Right cardiac atrium (tissue), 5 donors: ENCODE results near the gene SLC29A2. TPM values are rescaled to one million over a fixed set of nuclear protein-coding genes. Genes with fewer than 3 reads are reported as not detected.

Experiments used
- ATAC-seq, 2 donors: fragments of 200-7000 bp; cut with Tn5 transposase; one replicate each; pipeline versions ENCODE4 v1.8.0 to v1.9.1; 2020; ENCODE audit warnings: moderate library complexity in 2 of 2, mild to moderate bottlenecking in 1 of 2
- DNase-seq, 3 donors: peaks; one replicate each; pipeline ENCODE4 v3.0.0-alpha.2; 2020
- H3K27ac ChIP-seq: one replicate; pipeline ENCODE4 v1.5.1; 2013; ENCODE audit warnings: mild to moderate bottlenecking, low read length, control low read depth, moderate library complexity
- H3K27me3 ChIP-seq: one replicate; pipeline ENCODE4 v1.6.1; 2013; ENCODE audit not compliant: control insufficient read depth, insufficient read depth
- H3K4me1 ChIP-seq: one replicate; pipeline ENCODE4 v1.6.1; 2013; ENCODE audit warnings: low read length; ENCODE audit not compliant: control insufficient read depth, insufficient read depth
- H3K4me3 ChIP-seq: one replicate; pipeline ENCODE4 v1.5.1; 2013; ENCODE audit warnings: low read length, control low read depth
- H3K9me3 ChIP-seq: one replicate; pipeline ENCODE4 v1.6.1; 2013; ENCODE audit warnings: low read length; ENCODE audit not compliant: control insufficient read depth
- WGBS: extraction: QIAGEN DNeasy Blood & Tissue Kit; methylation state at CpG from one replicate; pipeline ENCODE4 v1.1.7; 2013; 5-methylcytosine and 5-hydroxymethylcytosine counted together
- intact Hi-C, 4 donors: fragments of 100-400 bp; cut with DNase I; formaldehyde crosslinking; loops; one replicate each; pipeline versions ENCODE4 v1.11.0 to v1.14.0; 2022 to 2023
- polyA plus RNA-seq: library from polyadenylated mRNA; stranded (reverse); fragments of 200-250 nt; gene quantifications from one replicate; pipeline ENCODE4 v1.2.3, GENCODE V29; 2013
- total RNA-seq, 4 donors: library from RNA; stranded (reverse); fragmentation: NEBNext Ultra II Directional; extraction: Animal tissue kit (Norgen Biotek cat#: 25700); gene quantifications; one replicate each; pipeline ENCODE4 v1.2.1, GENCODE V29; 2021
- donor health status: healthy with polysubstance abuse.
- donor health status: DM: no; HTN: yes; CAD: no.
- donor health status: DM: no; HTN: no; CAD: no.
- donor health status: DM: no; HTN: yes; CAD: no; lungs with severe emphysema.
- donor health status: DM: yes; HTN: yes; CAD: no.

Gene SLC29A2
- total and polyA plus RNA-seq, 5 donors = 18.7 to 33.2 (median 28.2) TPM

DNA sequence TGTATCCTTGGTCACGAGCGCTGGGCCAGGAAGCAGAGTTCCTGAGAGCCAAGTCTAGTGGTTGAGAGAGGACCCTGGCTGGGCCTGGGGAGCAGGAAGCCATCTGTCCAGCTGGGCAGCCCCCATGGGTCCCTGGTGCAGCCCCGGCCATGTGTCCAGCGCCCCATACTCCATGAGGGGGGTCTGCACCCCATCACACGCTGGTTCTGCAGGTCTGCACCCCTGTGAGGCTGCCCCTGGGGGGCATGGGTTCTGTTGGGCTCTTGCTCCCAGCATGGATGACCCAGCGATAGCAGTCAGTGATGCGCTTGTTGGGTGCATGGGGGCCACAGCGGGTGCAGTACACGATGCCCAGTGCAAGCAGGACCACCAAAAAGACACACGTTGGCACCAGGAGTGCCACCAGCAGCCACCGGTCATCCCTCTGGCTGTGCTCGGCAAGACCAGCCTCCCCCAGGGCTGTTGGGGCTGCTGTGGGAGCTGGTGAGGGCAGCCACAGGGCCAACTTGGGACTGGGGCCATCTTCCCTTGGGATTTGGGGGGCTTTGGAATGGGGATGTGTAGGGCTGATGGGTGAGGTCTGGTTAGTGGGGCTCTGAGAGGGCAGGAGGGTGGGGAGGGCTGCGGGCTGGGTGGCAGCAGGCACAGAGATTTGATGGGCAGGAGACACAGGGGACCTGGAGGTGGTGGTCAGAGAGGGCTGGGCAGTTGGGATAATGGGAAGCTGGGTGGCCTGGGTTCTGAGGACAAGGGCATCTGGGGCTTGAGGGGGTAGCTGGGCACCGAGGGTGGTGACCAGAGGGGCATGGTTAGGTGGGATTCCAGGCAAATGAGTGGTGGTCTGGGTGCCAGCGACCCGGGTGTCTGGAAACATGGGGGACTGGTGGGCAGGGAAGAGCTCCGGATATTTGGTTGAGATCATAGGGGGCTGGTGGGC lies 56.7 kb downstream of the SLC29A2 start:
- no peaks in the 10 kb centered on the region for H3K9me3 ChIP-seq
- ATAC-seq = no peak
- peak in 2 of 3 donors; percentile 61 to 64 for DNase-seq
- intact Hi-C loops = loop anchor here in 3 of 4 donors (5.0 to 10.0 kb wide), 2 partner anchors 70 to 72 kb away; no protein-coding TSS in a partner anchor
- peaks cover 5% of the 10 kb centered on the region for H3K4me1 ChIP-seq
- WGBS = 79% methylated on average over 17 of the region's 17 CpGs
- H3K4me3 ChIP-seq = peak overlapping the region; percentile 1
- no peaks in the 10 kb centered on the region for H3K27me3 ChIP-seq
- H3K27ac ChIP-seq = no peak overlapping the region

DNA sequence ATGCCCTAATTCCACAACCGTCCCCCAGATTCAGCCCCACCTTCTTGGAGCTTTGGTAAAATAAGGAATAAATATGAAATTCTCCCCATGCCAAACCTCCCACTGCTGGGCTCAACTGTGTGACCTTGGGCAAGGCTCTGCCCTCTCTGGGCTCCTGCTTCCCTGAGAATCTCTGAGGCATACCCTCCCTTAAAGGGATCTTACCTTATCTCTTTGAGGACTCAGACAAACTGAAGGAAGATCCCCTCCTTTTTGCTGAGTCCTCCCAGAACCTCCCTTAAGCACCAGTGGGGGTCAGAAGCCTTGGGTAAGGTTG lies 57.4 kb downstream of the SLC29A2 start:
- Histone ChIP-seq H3K27me3 (no peaks in the 10 kb centered on the region), H3K27ac (peak overlapping the region; percentile 13), H3K4me3 (peak overlapping the region; percentile 1), H3K9me3 (no peaks in the 10 kb centered on the region), H3K4me1 (peaks cover 5% of the 10 kb centered on the region)
- WGBS = 74% methylated on average over 1 of the region's 1 CpG
- ATAC-seq = no peak
- DNase-seq = no peak
- intact Hi-C loops = loop anchor here in 3 of 4 donors (5.0 to 10.0 kb wide), 2 partner anchors 71 to 73 kb away; no protein-coding TSS in a partner anchor

DNA sequence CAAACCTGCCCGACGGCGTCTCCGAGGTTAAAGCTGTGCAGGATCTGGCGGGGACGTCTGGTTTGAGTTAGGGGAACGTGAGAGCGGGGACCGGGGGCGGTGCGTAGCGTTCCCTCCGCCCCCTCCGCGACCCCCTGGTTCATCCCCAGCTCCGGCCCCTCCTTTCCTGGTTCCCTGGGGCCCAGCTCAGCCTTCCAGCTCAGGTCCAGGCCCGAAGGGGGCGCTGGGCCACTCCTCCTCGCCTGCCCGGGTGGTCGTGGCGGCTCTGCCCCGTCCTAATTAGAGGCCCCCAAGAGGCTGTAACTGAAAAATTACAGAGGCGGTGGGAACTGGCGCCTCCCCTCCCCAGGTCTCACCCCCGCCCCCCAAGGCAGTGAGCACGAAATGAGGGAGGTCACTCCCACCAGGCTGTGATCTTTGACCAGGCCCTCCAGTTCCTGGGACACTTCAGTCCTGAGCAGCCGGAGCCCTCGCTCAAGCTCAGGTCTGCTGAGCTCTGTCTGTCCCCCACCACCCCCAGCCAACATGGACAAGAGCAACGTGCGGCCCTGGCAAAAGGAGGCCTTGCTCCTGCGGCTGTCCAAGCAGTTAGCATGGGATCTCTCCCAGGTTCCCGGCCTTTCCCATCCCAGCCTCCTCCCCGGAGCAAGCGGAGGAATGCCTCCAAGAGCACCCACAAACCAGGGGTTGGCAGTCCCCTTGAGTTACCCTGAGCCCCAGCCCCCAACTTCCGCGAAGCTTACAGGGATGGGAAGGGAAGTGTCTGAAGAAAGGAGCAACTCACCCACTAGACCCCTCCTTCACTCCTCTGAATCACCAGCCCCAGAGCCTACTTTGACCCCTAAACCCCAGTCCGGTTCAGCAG lies 58.0 kb downstream of the SLC29A2 start:
- Histone ChIP-seq H3K27me3 (no peaks in the 10 kb centered on the region), H3K4me1 (peaks cover 5% of the 10 kb centered on the region), H3K9me3 (no peaks in the 10 kb centered on the region), H3K27ac (peak overlapping the region; percentile 95), H3K4me3 (peak overlapping the region; percentile 48)
- WGBS = 32% methylated on average over 38 of the region's 38 CpGs
- no peak for ATAC-seq
- peak in 2 of 3 donors; percentile 58 to 82 for DNase-seq
- intact Hi-C loops = loop anchor here in 3 of 4 donors (2.0 to 10.0 kb wide), 3 partner anchors 15 to 74 kb away; no protein-coding TSS in a partner anchor

DNA sequence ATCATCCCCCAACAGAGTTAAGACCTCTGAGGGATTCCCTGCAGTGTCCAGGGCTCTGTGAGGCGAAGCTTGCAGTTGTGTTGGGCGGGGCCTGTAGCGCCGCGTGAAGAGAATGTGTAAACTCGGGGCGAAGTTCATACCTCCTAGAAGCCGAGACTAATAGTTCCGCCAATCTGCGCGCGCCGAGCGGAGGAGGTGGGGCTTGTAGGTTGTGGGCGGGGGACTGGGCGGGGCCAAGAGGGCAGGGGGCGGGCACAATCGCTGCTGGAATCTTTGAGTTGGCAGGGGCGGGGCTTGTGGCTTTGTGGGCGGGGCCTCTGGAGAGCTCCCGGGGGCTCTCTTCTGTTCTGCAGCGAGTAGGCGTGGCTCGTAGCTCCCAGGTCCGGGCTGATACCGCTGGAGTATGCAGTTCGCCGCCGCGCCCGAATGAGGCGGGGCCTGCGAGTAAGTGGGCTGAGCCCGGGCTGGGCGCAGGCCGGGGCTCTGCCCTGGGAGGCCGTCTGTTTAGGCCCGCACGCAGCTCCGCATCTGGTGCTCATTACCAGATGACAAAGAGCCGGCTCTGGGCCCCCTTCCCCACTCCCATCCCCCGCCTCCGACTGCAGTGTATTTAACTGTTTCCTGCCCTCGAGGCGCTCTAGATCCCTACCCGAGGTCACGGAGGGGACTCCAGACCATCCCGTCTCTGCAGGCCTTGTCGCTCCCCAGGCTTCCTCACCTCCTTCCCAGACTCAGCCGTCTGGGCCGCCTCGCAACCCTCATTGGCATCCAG lies 58.8 kb downstream of the SLC29A2 start:
- Histone ChIP-seq H3K27ac (peak overlapping the region; percentile 95), H3K27me3 (no peaks in the 10 kb centered on the region), H3K4me3 (peak overlapping the region; percentile 59), H3K9me3 (no peaks in the 10 kb centered on the region), H3K4me1 (peaks cover 2% of the 10 kb centered on the region)
- peak; percentile 92 to 93 for ATAC-seq
- intact Hi-C loops = loop anchor here in 3 of 4 donors (2.0 to 10.0 kb wide), 3 partner anchors 16 to 75 kb away; no protein-coding TSS in a partner anchor
- DNase-seq = peak; percentile 99 to 100 (median 100)
- WGBS = 1% methylated on average over 52 of the region's 52 CpGs

Other genes with a start within 250 kb of the SLC29A2 start
- gene KLC2, start 114.1 kb downstream of the SLC29A2 start, total RNA-seq = 10 to 100 TPM; 27.8 to 33.4 (median 30.6) TPM
- gene KLC2, start 114.1 kb downstream of the SLC29A2 start, polyA plus RNA-seq = 34.7 TPM
- 100 to 1,000 TPM; 114 to 129 (median 125) TPM for gene RAB1B, start 103.1 kb downstream of the SLC29A2 start, total RNA-seq
- gene RAB1B, start 103.1 kb downstream of the SLC29A2 start, polyA plus RNA-seq = 170 TPM
- gene CNIH2, start 93.6 kb downstream of the SLC29A2 start, total RNA-seq = under 1 TPM in 2 of 4 donors, not detected in 2; 0.25 to 0.47 TPM
- gene CNIH2, start 93.6 kb downstream of the SLC29A2 start, polyA plus RNA-seq = 0.23 TPM
- 10 to 100 TPM; 48.0 to 65.3 (median 50.5) TPM for gene YIF1A, start 82.6 kb downstream of the SLC29A2 start, total RNA-seq
- 56.1 TPM for gene YIF1A, start 82.6 kb downstream of the SLC29A2 start, polyA plus RNA-seq
- under 1 TPM; 0.20 to 0.31 (median 0.26) TPM for gene TMEM151A, start 79.9 kb downstream of the SLC29A2 start, total RNA-seq
- 0.45 TPM for gene TMEM151A, start 79.9 kb downstream of the SLC29A2 start, polyA plus RNA-seq
- 10 to 100 TPM; 10.5 to 22.9 (median 21.9) TPM for gene CD248, start 54.7 kb downstream of the SLC29A2 start, total RNA-seq
- 12.0 TPM for gene CD248, start 54.7 kb downstream of the SLC29A2 start, polyA plus RNA-seq
- gene RIN1, start 35.3 kb downstream of the SLC29A2 start, total RNA-seq = 1 to 10 TPM; 2.0 to 3.8 (median 2.2) TPM
- gene RIN1, start 35.3 kb downstream of the SLC29A2 start, polyA plus RNA-seq = 1.6 TPM
- 10 to 100 TPM; 12.7 to 19.8 (median 15.0) TPM for gene BRMS1, start 26.7 kb downstream of the SLC29A2 start, total RNA-seq
- gene BRMS1, start 26.7 kb downstream of the SLC29A2 start, polyA plus RNA-seq = 26.0 TPM
- 10 to 100 TPM; 43.9 to 67.1 (median 57.0) TPM for gene B4GAT1, start 24.1 kb downstream of the SLC29A2 start, total RNA-seq
- gene B4GAT1, start 24.1 kb downstream of the SLC29A2 start, polyA plus RNA-seq = 60.2 TPM
- under 1 TPM; 0.09 to 0.84 (median 0.14) TPM for gene NPAS4, start 49.3 kb upstream of the SLC29A2 start, total RNA-seq
- 0.84 TPM for gene NPAS4, start 49.3 kb upstream of the SLC29A2 start, polyA plus RNA-seq
- gene MRPL11, start 67.1 kb upstream of the SLC29A2 start, total RNA-seq = 10 to 100 TPM; 47.5 to 53.0 (median 50.1) TPM
- 62.6 TPM for gene MRPL11, start 67.1 kb upstream of the SLC29A2 start, polyA plus RNA-seq
- 10 to 100 TPM in 3 of 4 donors, 1 to 10 TPM in 1; 9.9 to 14.2 (median 12.8) TPM for gene PELI3, start 95.1 kb upstream of the SLC29A2 start, total RNA-seq
- 12.8 TPM for gene PELI3, start 95.1 kb upstream of the SLC29A2 start, polyA plus RNA-seq
- gene DPP3, start 108.7 kb upstream of the SLC29A2 start, total RNA-seq = 10 to 100 TPM in 3 of 4 donors, 1 to 10 TPM in 1; 9.5 to 16.2 (median 14.7) TPM
- 10.5 TPM for gene DPP3, start 108.7 kb upstream of the SLC29A2 start, polyA plus RNA-seq
- 10 to 100 TPM; 19.3 to 25.2 (median 21.4) TPM for gene BBS1, start 138.9 kb upstream of the SLC29A2 start, total RNA-seq
- 12.4 TPM for gene BBS1, start 138.9 kb upstream of the SLC29A2 start, polyA plus RNA-seq
- 1 to 10 TPM; 6.6 to 7.8 (median 7.5) TPM for gene ZDHHC24, start 174.3 kb upstream of the SLC29A2 start, total RNA-seq
- gene ZDHHC24, start 174.3 kb upstream of the SLC29A2 start, polyA plus RNA-seq = 6.3 TPM
- under 1 TPM in 1 of 4 donors, not detected in 3; 0.09 TPM for gene ACTN3, start 175.1 kb upstream of the SLC29A2 start, total RNA-seq
- 0.05 TPM for gene ACTN3, start 175.1 kb upstream of the SLC29A2 start, polyA plus RNA-seq
- 100 to 1,000 TPM in 2 of 4 donors, 10 to 100 TPM in 2; 85.5 to 136 (median 95.2) TPM for gene CTSF, start 196.8 kb upstream of the SLC29A2 start, total RNA-seq
- gene CTSF, start 196.8 kb upstream of the SLC29A2 start, polyA plus RNA-seq = 56.0 TPM
- under 1 TPM; 0.53 to 0.99 (median 0.68) TPM for gene CCDC87, start 221.3 kb upstream of the SLC29A2 start, total RNA-seq
- 0.43 TPM for gene CCDC87, start 221.3 kb upstream of the SLC29A2 start, polyA plus RNA-seq
- 10 to 100 TPM; 30.3 to 40.2 (median 34.2) TPM for gene CCS, start 221.4 kb upstream of the SLC29A2 start, total RNA-seq
- gene CCS, start 221.4 kb upstream of the SLC29A2 start, polyA plus RNA-seq = 45.8 TPM
- gene RBM14, start 244.9 kb upstream of the SLC29A2 start, total RNA-seq = 10 to 100 TPM; 30.8 to 45.6 (median 33.6) TPM
- 28.1 TPM for gene RBM14, start 244.9 kb upstream of the SLC29A2 start, polyA plus RNA-seq